HCT116 (cell line): Measurements from ENCODE around the gene MLYCD. TPM values are rescaled to one million over a fixed set of nuclear protein-coding genes. Genes with fewer than 3 reads are reported as not detected.

ENCODE experiments used
- ATAC-seq: fragments of 200-7000 bp; cut with Tn5 transposase; 2 replicates; pipeline ENCODE4 v1.9.1; 2020; ENCODE audit warnings: mild to moderate bottlenecking, moderate library complexity
- BruUV-seq: library from RNA; stranded (reverse); fragments of 400-500 nt; replicated peaks from 2 replicates; lab custom pipeline; 2021; lab: Mats Ljungman, UMichigan
- CTCF ChIA-PET: fragments of 300-600 bp; sonication (Branson Sonifier 250); formaldehyde crosslinking; loops from one replicate; lab custom pipeline; 2021; ENCODE audit warnings: antibody characterized with exemption; lab: Charles Lee
- POLR2A ChIA-PET: fragments of 300-600, 350-600 bp; sonication (Branson Sonifier 250); formaldehyde crosslinking; loops from one replicate; lab custom pipeline; 2021; ENCODE audit warnings: antibody characterized with exemption; lab: Charles Lee
- RAD21 ChIA-PET, 2 experiments: fragments of 300-600 bp; sonication (Branson Sonifier 250); formaldehyde crosslinking; loops; one replicate each; lab custom pipeline; 2023; ENCODE audit warnings: low total read pairs in 2 of 2; ENCODE audit not compliant: uncharacterized antibody in 2 of 2, unreplicated experiment in 2 of 2, low non-redundant PET in 1 of 2; lab: Charles Lee
- DNase-seq: peaks from one replicate; pipeline ENCODE4 v3.0.0-alpha.2; 2010; ENCODE audit warnings: low read depth, low spot score
- H2AFZ ChIP-seq: fragments of 200-600 bp; shearing (Covaris generic), sonication (generic); 2 replicates; pipeline ENCODE4 v1.6.1; 2017; ENCODE audit warnings: low read depth, mixed run types, mixed read lengths, antibody characterized with exemption, low read length; ENCODE audit not compliant: poor library complexity, severe bottlenecking
- H3K27ac ChIP-seq: 2 replicates; pipeline ENCODE4 v1.5.1; 2012; ENCODE audit warnings: low read depth, low read length
- H3K27me3 ChIP-seq: fragments of 200-600 bp; sonication (generic); 2 replicates; pipeline ENCODE4 v1.6.1; 2016; ENCODE audit warnings: mixed run types, low read length, mixed read lengths; ENCODE audit not compliant: insufficient read depth
- H3K36me3 ChIP-seq, 2 experiments: fragments of 200-500 bp in 1 of 2; fragments of 200-600 bp in 1 of 2; sonication (Bioruptor generic) in 1 of 2; sonication (generic) in 1 of 2; 2 replicates each; pipeline versions ENCODE4 v1.5.1 to v1.6.1; 2014 to 2016; ENCODE audit warnings: low read length in 2 of 2, inconsistent platforms in 1 of 2, mixed read lengths in 1 of 2, mixed run types in 1 of 2; ENCODE audit not compliant: insufficient read depth in 2 of 2, control insufficient read depth in 1 of 2
- H3K4me1 ChIP-seq, 2 experiments: fragments of 200-600 bp in 1 of 2; sonication (generic) in 1 of 2; 2 replicates each; pipeline versions ENCODE4 v1.5.1 to v1.6.1; 2012 to 2017; ENCODE audit warnings: low read length in 2 of 2, inconsistent platforms in 1 of 2, mild to moderate bottlenecking in 1 of 2, mixed read lengths in 1 of 2, mixed run types in 1 of 2, moderate library complexity in 1 of 2; ENCODE audit not compliant: insufficient read depth in 2 of 2, control insufficient read depth in 1 of 2
- H3K4me2 ChIP-seq: fragments of 200-600 bp; sonication (generic); 2 replicates; pipeline ENCODE4 v1.6.1; 2017; ENCODE audit warnings: mixed run types, low read length, mixed read lengths
- H3K4me3 ChIP-seq, 2 experiments: fragments of 200-600 bp in 1 of 2; sonication (generic) in 1 of 2; replicated peaks in 1 of 2; 2 replicates each; pipeline ENCODE4 v1.5.1; 2011 to 2016; ENCODE audit warnings: low read length in 2 of 2, control low read depth in 1 of 2, low read depth in 1 of 2, mild to moderate bottlenecking in 1 of 2, mixed read lengths in 1 of 2, mixed run types in 1 of 2
- H3K79me2 ChIP-seq: fragments of 200-600 bp; sonication (generic); 2 replicates; pipeline ENCODE4 v1.6.1; 2017; ENCODE audit warnings: mild to moderate bottlenecking, mixed run types, low read length, moderate library complexity, mixed read lengths; ENCODE audit not compliant: insufficient read depth
- H3K9ac ChIP-seq: fragments of 200-600 bp; sonication (generic); 2 replicates; pipeline ENCODE4 v1.6.1; 2016; ENCODE audit warnings: low read length, mixed read lengths
- H3K9me2 ChIP-seq: fragments of 200-600 bp; sonication (generic), shearing (Covaris generic); 2 replicates; pipeline ENCODE4 v1.6.1; 2017; ENCODE audit warnings: mixed run types, mild to moderate bottlenecking, moderate library complexity; ENCODE audit not compliant: insufficient read depth
- H3K9me3 ChIP-seq, 2 experiments: fragments of 200-500 bp in 1 of 2; fragments of 200-600 bp in 1 of 2; sonication (Bioruptor generic) in 1 of 2; sonication (generic) in 1 of 2; 2 replicates each; pipeline ENCODE4 v1.6.1; 2014 to 2017; ENCODE audit warnings: low read length in 2 of 2, mixed read lengths in 2 of 2, inconsistent platforms in 1 of 2, low read depth in 1 of 2, mild to moderate bottlenecking in 1 of 2, mixed run types in 1 of 2, moderate library complexity in 1 of 2; ENCODE audit not compliant: control insufficient read depth in 1 of 2, insufficient read depth in 1 of 2
- H4K20me1 ChIP-seq: fragments of 200-600 bp; sonication (generic), shearing (Covaris generic); 2 replicates; pipeline ENCODE4 v1.6.1; 2017; ENCODE audit warnings: mixed run types, mild to moderate bottlenecking, moderate library complexity; ENCODE audit not compliant: insufficient read depth
- CBX3 ChIP-seq: IDR thresholded peaks from 2 replicates; pipeline ENCODE4 v1.6.1; 2012; ENCODE audit warnings: low read depth
- ELF1 ChIP-seq: IDR thresholded peaks from 2 replicates; pipeline ENCODE4 v1.6.1; 2012; ENCODE audit warnings: low read depth, borderline replicate concordance
- EZH2phosphoT487 ChIP-seq: fragments of 200-600 bp; IDR thresholded peaks from 2 replicates; pipeline ENCODE4 v1.6.1; 2018; ENCODE audit warnings: antibody characterized with exemption, borderline replicate concordance
- MAX ChIP-seq: IDR thresholded peaks from 2 replicates; pipeline ENCODE4 v1.6.1; 2012
- POLR2A ChIP-seq: IDR thresholded peaks from 2 replicates; pipeline ENCODE4 v1.7.0; 2011; ENCODE audit warnings: borderline replicate concordance; ENCODE audit not compliant: insufficient read depth, insufficient read length; ENCODE audit errors: extremely low read depth
- POLR2AphosphoS5 ChIP-seq: IDR thresholded peaks from 2 replicates; pipeline ENCODE4 v1.6.1; 2011; ENCODE audit warnings: mild to moderate bottlenecking, low read depth, low read length, moderate library complexity
- RAD21 ChIP-seq: IDR thresholded peaks from 2 replicates; pipeline ENCODE4 v1.6.1; 2012; ENCODE audit warnings: low read depth, mild to moderate bottlenecking
- SIN3A ChIP-seq: IDR thresholded peaks from 2 replicates; pipeline ENCODE4 v1.6.1; 2012; ENCODE audit warnings: low read depth
- SP1 ChIP-seq: IDR thresholded peaks from 2 replicates; pipeline ENCODE4 v1.6.1; 2012; ENCODE audit warnings: low read depth
- SRF ChIP-seq: IDR thresholded peaks from 2 replicates; pipeline ENCODE4 v1.6.1; 2012; ENCODE audit warnings: low read depth
- ZFX ChIP-seq: fragments of 450-650 bp; IDR thresholded peaks from 2 replicates; pipeline ENCODE4 v1.6.1; 2017
- ZNF274 ChIP-seq: fragments of 200-500 bp; sonication (Bioruptor generic); IDR thresholded peaks from 2 replicates; pipeline ENCODE4 v1.6.1; 2014; ENCODE audit warnings: mild to moderate bottlenecking, low read depth, low read length, inconsistent platforms
- intact Hi-C: fragments of 100-400 bp; cut with micrococcal nuclease; formaldehyde crosslinking; loops from 2 replicates; pipeline ENCODE4 v1.10.0; 2022
- total RNA-seq: library from RNA; stranded (reverse); gene quantifications from one replicate; pipeline ENCODE4 v1.2.1, GENCODE V29; 2021; ENCODE audit not compliant: unreplicated experiment
- TF ChIP-seq, protein P1 (sequence below): IDR thresholded peaks from 2 replicates; pipeline ENCODE4 v1.6.1; 2012
- TF ChIP-seq, protein P2 (sequence below), 3 experiments: fragments of 200-600 bp in 1 of 3; sonication (generic) in 1 of 3; IDR thresholded peaks in 2 of 3; conservative IDR thresholded peaks in 1 of 3; 2 replicates each; pipeline ENCODE4 v1.5.1; 2012 to 2017; ENCODE audit warnings: low read depth in 2 of 3, low read length in 2 of 3, antibody characterized with exemption in 1 of 3, borderline replicate concordance in 1 of 3, control low read depth in 1 of 3, mild to moderate bottlenecking in 1 of 3, mixed read lengths in 1 of 3, mixed run types in 1 of 3, moderate library complexity in 1 of 3; ENCODE audit not compliant: insufficient read depth in 1 of 3

The MLYCD gene
- total RNA-seq, 1 experiment from 2014 or later, result 3.9 TPM

GRCh38 chr16:83911290-83911689 is 12.4 kb downstream of the MLYCD start:
- no TSS peak for BruUV-seq
- Histone ChIP-seq H4K20me1 (no peaks in the 10 kb centered on the region), H3K4me2 (no peak overlapping the region), H3K9me3 (no peaks in the 10 kb centered on the region), H3K9me2 (no peaks in the 10 kb centered on the region), H3K36me3 (0 out of 4 replicates have a peak, but pooled peaks cover 0 to 6% of the 10 kb centered on the region in 2 experiments), H3K4me1 (peaks cover 0 to 16% of the 10 kb centered on the region in 2 experiments; a peak in 1 of 4 replicates), H3K9ac (no peak overlapping the region), H3K79me2 (no peaks in the 10 kb centered on the region), H3K4me3 (no peak overlapping the region), H3K27me3 (no peaks in the 10 kb centered on the region), H2AFZ (no peak overlapping the region), H3K27ac (no peak overlapping the region)
- ATAC-seq (no peak), DNase-seq (no peak)
- CTCF ChIA-PET, result interaction anchor here (0.8 kb wide), 1 partner anchor 15 kb away, joined by 3 read pairs; no protein-coding TSS in a partner anchor
- RAD21 ChIA-PET, result no interaction called here
- TF ChIP-seq ZFX (no peak), SP1 (no peak), MAX (no peak), RAD21 (no peak), EZH2phosphoT487 (no peak), SRF (no peak), POLR2A (no peak), SIN3A (no peak), ZNF274 (no peak), CBX3 (no peak), ELF1 (no peak), POLR2AphosphoS5 (no peak)
- TF ChIP-seq, protein P1, sequence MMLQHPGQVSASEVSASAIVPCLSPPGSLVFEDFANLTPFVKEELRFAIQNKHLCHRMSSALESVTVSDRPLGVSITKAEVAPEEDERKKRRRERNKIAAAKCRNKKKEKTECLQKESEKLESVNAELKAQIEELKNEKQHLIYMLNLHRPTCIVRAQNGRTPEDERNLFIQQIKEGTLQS, result no peak
- TF ChIP-seq, protein P2, sequence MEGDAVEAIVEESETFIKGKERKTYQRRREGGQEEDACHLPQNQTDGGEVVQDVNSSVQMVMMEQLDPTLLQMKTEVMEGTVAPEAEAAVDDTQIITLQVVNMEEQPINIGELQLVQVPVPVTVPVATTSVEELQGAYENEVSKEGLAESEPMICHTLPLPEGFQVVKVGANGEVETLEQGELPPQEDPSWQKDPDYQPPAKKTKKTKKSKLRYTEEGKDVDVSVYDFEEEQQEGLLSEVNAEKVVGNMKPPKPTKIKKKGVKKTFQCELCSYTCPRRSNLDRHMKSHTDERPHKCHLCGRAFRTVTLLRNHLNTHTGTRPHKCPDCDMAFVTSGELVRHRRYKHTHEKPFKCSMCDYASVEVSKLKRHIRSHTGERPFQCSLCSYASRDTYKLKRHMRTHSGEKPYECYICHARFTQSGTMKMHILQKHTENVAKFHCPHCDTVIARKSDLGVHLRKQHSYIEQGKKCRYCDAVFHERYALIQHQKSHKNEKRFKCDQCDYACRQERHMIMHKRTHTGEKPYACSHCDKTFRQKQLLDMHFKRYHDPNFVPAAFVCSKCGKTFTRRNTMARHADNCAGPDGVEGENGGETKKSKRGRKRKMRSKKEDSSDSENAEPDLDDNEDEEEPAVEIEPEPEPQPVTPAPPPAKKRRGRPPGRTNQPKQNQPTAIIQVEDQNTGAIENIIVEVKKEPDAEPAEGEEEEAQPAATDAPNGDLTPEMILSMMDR (IDR thresholded peaks at IDR 0.05 in 2 of 3, conservative IDR thresholded peaks at IDR 0.05 in 1 of 3; ENCODE audit: borderline replicate concordance in 1 of 3, insufficient read depth in 1 of 3, low read depth in 2 of 3, low read length in 2 of 3), result no peak
- POLR2A ChIA-PET, result no interaction called here
- intact Hi-C loops, result no loop called here
